22Rv1 (cell line): ENCODE measurements around the gene HRH2.

Experiments used
- ZFX ChIP-seq: fragments of 450-650 bp; IDR thresholded peaks from 2 replicates; pipeline ENCODE4 v1.6.1; 2017; ENCODE audit warnings: antibody characterized with exemption, borderline replicate concordance
- TF ChIP-seq, protein P1 (sequence below): fragments of 450-650 bp; IDR thresholded peaks from 2 replicates; pipeline ENCODE4 v1.5.1; 2017; ENCODE audit warnings: mild to moderate bottlenecking

GRCh38 chr5:175746851-175747250 is 89.0 kb downstream of the HRH2 start:
- TF ChIP-seq, protein P1, sequence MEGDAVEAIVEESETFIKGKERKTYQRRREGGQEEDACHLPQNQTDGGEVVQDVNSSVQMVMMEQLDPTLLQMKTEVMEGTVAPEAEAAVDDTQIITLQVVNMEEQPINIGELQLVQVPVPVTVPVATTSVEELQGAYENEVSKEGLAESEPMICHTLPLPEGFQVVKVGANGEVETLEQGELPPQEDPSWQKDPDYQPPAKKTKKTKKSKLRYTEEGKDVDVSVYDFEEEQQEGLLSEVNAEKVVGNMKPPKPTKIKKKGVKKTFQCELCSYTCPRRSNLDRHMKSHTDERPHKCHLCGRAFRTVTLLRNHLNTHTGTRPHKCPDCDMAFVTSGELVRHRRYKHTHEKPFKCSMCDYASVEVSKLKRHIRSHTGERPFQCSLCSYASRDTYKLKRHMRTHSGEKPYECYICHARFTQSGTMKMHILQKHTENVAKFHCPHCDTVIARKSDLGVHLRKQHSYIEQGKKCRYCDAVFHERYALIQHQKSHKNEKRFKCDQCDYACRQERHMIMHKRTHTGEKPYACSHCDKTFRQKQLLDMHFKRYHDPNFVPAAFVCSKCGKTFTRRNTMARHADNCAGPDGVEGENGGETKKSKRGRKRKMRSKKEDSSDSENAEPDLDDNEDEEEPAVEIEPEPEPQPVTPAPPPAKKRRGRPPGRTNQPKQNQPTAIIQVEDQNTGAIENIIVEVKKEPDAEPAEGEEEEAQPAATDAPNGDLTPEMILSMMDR: no peak
- no peak for TF ChIP-seq ZFX
